NB4 (cell line): Measurements from ENCODE around the gene PDE3B.

ENCODE experiments used
- CTCF ChIP-seq: IDR thresholded peaks from one replicate; pipeline ENCODE4 v1.5.1; 2012; ENCODE audit warnings: low read depth, low read length
- MAX ChIP-seq: IDR thresholded peaks from 2 replicates; pipeline ENCODE4 v1.6.1; 2011; ENCODE audit warnings: low read depth, low read length
- MYC ChIP-seq: IDR thresholded peaks from 2 replicates; pipeline ENCODE4 v1.6.1; 2011; ENCODE audit warnings: low read depth, low read length
- POLR2A ChIP-seq: IDR thresholded peaks from 2 replicates; pipeline ENCODE4 v1.6.1; 2011; ENCODE audit warnings: mild to moderate bottlenecking; ENCODE audit not compliant: insufficient read length; ENCODE audit errors: extremely low read depth

- TF ChIP-seq CTCF, result no peak
- no peak for TF ChIP-seq MYC
- no peak for TF ChIP-seq POLR2A
- TF ChIP-seq MAX, result no peak
Observed at GRCh38 chr11:14741195-14741594, 97.6 kb downstream of the PDE3B start.
